Stimulated activated CD4-positive, alpha-beta T cell treated with anti-CD3 and anti-CD28 coated beads, Interleukin-12 subunit alpha, Interleukin-12 subunit beta, amount 100 ng/mL, for 24 hours (primary cell): ENCODE data around the gene TCF15.

Experiments
- DNase-seq, 2 experiments: peaks; one replicate each; pipeline ENCODE4 v3.0.0-alpha.2; 2020; ENCODE audit warnings: low read depth in 2 of 2

TCF15 gene

DNA sequence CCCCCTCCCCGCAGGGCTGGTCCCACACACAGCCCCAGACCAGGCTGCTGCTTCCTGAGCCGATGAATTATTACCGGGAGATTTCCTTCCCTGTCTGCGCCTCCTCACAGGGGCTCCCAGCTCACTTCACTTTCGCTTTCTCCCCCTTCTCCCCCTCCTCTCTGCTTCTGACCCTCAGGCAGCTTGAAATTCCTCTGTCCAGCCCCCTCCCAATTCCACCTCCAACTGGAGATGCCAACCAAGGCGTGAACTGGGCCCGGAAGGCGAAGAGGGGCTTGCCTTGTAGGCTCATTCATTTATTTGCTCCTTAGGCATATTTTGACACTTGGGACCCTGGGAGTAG, 1.7 kb upstream of the TCF15 start:
- DNase-seq: no peak

DNA sequence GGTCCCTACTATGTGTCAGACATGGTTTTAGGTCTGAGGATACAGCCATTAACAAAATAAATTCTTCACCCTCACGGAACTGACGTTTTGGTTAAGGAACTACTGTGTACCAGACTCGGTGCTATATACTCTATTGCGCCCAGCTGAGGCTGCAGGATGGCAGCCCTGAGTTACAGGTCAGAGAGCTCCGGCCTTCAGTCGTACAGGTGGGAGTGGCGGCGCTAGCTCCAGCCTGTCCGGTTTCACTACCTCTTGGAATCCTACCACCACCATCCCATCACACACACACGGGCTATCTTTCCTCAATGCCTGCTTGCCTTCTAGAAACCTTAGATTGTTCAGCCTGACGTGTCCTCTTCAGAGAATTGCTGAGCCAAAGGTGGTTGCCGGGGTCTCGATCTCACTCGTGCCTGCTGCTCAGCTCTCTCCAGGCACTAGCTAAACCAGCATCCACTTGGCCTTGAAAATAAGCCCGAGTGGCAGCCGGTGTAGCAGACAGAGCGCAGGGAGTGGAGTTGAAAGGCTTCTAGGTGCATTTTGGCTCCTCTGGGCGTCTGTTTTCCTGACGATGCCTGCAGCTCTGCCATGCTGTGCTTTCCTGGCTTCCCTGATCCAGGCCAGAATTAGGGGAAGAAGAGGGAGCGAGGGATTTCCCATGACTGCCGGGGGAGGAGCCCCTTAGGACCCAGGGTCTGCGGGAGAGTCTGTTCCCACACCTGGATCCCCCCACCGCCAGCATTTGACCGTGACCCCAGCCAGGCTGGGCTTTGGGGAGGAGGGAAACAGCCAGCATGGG, 1.1 kb upstream of the TCF15 start:
- DNase-seq: no peak

DNA sequence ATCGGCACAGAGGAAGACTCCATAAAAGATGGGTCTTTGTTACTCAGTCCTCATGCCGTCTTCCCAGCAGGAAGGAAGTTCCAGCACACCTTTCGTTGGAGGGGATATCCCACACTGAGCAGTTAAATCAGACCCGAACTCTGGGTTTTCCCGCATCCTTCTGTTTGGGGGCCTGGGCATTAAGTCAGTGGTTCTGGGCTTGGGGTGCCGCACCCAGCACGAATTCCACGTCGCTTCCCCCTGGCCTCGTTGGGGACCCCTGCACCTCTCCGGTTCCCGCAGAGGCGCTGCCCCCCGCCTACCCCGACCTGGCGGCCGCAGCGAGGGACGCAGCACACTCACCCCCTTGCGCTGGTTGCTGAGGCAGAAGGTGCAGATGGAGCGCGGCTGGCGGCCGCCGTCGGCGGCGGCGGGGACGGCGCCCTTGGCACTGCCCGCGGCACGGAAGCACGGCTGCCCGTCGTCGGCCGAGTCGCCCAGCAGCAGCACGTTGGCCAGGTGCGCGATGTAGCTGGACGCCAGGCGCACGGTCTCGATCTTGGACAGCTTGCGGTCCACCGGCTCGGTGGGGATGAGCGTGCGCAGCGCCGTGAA, 641 bp downstream of the TCF15 start:
- no peak for DNase-seq

DNA sequence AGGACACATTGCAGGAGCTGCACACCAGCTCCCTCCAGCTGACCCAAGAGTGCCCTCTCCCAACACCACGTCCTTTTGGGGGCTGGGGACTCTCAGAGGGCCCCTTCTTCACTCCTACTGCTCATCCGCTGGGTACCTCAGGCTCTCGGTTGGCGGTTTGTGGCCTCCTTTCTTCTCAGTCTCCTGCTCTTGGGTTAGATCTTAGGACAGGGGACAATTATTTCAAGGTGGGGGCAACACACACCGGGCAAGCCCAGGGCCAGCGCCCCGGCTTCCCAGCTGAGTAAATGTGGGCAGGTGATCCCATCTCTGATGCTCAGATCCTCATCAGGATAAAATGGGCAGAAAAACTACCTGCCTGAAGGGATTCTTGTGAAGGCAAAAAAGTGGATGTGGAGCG, 1.1 kb downstream of the TCF15 start:
- DNase-seq: no peak

DNA sequence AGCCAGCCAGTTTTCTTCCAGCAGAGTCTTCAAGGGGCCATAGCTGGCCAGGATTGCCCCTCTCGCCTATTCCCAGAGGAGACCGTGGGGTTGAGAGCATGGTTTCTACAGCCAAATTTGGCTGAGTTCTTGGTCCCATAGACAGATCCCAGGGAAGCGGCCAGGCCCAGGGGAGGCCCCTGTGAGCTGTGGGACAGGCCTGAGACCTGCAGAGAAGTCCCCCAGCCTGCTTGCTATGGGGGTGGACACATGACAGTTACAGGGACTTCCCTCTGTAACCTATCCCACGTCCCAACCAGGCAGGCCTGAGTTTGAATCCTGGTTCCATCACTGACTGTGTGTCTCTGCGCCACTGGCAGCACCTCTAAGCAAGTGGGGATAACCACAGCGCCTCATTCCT, 2.6 kb downstream of the TCF15 start:
- no peak for DNase-seq

DNA sequence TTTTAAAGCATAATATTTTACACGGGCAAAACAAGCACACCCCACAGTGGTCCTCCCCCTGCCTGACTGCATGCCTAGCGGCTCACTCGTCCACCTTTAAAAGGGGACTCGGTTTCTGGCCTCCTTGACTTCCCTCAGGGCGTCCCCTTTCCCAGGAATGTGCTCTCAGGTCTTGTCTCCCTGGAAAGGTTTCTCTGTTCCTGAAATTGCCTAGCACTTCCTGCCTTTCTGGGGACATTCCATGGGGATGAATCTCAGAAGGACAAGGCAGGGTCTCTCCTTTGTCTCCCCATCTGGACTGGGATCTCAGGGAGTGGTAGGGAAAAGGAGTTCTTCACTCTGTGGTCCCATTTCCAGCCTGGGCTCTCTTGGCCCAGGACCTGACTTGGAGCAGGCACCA, 4.9 kb downstream of the TCF15 start:
- DNase-seq: no peak

DNA sequence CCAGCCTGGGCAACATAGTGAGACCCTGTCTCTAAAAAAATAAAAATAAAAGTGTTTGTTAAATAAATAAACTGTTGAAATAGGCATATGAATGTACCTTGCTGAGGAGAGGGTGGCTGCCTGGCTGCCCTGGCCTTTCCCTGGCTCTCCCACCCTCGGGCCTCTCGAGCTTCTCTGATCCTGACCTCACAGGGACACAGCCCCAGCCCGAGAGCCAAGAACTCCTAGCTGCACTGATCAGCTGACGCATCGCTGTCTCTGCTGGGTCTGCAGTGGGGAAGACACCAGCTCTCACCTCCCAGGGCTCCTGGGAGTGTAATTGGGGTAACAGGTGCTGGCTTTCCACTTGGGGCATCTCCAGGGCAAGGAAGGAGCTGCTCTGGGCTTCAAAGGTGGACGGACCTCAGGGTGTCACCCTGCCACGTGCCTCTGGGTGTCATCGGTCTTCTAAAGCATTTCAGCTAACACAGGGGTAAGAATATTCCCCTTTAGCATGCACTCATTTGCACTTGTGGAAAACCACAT, 6.9 kb downstream of the TCF15 start:
- DNase-seq: no peak

DNA sequence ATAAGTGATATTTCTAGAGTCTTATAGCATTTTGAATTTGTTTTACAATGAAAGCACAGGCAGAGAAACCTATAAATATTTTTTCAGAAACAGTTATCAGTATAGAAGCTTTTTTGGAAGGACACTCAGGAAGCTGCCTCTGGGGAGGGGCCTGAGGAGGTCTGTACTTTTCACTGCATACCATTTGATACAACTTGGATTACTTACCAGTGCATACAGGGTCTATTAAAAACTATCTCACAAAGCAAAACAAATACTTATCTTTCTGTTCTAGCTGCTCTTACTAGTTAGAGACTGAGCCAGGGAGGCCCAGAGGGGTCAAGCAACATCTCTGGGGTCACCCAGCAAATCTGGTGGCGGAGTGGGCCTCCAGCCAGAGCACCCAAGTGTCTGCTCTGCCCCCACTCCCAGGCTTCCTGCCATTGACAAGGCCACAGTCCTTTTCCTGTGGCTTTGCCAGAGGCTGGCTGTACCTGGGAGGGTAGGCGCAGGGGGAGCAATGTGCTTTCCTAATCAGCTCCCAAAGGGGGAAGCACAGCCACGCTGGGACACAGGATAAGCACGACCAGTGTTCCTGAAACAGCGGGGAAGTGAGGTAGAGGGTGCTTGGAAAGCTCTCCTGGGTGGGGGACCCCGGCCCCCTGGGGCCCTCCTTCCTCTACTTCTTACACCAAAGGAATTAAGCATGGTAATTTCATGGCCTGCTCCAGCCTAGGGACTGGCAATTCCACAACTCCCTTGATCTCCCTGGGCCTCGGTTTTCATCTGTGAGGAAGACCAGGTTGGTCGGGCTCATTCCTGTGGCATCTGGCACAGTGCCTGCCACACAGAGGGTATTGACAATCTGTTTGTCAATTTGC, 7.8 kb downstream of the TCF15 start:
- no peak for DNase-seq

DNA sequence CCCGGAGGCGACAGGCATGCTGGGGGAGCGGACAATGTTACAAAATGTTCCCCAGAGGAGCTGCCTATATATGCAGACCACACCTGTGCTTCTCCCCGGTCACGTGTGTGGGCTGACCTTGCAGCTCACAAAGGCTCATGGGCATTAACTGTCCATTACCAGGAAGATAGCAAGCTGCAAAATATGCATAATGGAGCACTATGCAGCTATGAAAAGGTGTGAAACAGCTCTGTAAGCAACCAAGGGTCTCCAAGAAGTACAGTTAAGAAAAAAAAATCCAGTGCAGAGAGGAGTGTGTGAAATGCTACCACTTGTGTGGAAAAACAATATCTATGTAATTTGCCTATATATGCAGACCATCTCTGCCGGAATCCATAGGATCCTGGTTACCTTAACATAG, 9.4 kb downstream of the TCF15 start:
- no peak for DNase-seq

DNA sequence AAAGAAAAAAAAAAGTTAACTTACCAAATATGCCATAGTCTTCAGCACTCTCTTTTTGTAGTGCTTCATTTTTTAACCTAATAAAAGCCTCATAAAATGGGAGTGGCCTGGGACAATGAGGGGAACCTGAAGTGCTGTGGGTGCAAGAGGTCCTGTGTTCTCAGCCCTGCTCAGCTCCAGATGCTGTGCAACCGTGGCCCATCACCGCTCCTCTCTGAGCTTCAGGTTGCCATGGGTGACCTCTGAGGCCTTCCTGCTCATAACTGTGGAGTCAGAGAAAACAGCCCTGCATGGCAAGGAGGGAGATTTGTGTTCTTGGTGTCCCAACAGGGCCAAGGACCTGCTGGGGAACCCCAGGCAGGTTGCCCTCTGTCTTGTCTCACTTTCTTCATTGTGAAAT, 10.0 kb downstream of the TCF15 start:
- no peak for DNase-seq

DNA sequence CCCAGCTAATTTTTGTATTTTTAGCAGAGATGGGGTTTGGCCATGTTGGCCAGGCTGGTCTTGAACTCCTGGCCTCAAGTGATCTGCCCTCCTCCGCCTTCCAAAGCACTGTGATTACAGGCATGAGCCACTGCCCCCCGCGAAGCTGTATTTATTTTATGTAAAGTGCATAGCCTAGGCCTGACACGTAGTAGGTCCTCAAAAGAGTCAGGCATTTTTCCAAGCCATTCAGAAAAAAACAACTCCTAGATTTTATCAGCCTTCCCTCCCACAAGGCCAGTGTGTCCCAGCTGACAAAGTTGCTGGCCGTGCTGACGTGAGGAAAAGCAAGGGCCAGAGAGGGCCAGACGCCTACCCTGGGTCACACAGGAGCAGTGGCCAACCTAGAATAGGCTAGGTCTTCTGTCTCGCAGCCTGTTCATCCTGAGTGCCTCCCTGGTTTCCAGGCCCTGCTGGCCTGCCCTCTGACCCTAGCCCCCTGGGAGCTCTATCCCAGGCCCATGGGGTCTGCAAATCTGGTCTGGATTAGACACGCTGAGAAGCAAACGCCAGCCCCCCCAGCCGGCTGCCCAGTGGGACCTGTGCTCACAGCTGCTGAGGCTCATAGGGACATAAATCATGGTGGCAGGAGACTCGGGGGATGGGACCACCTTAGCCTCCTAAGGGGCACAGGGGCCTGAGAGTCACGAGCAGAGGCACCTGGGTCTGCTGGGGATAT, 11.8 kb downstream of the TCF15 start:
- no peak for DNase-seq

DNA sequence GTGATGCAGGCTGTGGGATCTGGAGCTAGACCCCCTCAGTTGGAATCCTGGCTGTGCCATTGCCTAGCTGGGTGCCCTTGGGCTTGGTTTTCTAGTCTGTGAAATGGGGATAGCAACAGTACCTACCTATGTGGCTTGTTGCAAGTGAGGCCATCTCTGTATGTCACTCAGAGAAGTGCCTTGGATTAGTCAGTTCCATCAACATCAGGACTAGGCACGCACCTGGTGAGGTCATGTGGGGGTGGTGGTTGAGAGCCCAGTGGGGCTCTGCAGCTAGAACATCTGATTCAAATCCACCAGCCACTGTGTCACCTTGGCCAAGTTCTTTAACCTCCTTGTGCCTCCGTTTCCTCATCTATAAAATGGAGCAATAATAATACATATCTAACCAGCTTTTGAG, 12.5 kb downstream of the TCF15 start:
- DNase-seq: no peak

DNA sequence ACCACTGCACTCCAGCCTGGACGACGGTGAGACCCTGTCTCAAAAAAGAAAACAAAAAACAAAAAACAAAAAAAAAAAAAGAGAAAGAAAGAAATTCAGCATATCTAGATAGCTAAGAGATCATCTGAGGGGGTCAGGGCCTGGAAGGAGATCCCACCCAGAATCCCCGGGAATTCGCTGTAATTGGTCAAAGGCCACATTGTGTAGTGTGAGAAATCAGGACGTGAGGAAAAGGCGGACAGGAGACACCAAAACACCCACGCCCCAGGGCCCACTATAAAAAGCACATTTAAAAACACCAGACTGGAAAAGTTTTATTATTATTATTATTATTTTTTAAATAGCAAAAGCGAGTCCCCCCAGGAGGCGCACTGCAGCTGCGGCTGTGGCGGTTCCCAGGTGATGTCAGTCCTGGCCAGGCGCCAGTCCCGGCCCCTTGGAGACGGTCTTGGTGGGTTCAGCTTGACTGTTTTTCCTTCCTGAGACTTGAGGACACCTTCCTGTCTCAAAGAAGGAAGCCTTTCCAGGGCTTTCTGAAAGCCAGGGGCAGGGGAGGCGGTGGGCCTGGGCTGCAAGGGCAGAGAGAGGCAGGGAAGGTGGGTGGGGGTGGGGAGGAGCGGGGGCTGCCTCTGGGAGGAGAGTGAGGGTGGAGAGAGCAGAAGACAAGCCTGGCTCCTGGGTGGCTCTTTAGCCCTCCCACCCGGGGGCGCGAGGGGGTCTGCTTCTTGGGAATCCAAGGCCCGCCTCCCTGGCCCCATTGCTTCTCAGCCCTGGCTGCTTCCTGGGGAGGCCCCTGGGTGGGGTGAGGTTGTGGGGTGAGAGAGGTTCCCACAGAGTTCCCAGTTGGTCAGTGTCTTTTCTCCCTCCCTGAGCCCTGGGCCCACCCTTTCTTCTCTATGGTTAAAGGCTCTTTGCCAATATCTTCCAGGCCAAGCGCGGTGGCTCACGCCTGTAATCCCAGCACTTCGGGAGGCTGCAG, 14.5 kb downstream of the TCF15 start:
- no peak for DNase-seq

DNA sequence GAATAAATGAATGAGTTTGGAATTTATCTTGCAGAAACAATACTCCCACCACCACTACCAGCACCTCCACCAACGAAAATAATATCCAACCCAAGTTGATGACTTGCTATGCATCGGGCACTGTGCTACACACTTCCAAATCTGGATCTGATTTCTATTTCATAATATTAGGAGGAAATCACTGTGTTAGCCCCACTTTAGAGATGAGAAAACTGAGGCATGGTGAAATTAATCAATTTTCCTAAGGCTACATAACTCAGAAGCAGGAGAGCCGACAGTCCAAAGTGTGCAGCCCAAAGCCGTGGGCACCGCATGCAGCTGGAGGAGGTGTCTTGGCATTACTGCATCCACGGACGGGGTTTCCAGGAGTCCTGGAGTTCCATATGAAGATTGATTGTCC, 17.6 kb downstream of the TCF15 start:
- no peak for DNase-seq

DNA sequence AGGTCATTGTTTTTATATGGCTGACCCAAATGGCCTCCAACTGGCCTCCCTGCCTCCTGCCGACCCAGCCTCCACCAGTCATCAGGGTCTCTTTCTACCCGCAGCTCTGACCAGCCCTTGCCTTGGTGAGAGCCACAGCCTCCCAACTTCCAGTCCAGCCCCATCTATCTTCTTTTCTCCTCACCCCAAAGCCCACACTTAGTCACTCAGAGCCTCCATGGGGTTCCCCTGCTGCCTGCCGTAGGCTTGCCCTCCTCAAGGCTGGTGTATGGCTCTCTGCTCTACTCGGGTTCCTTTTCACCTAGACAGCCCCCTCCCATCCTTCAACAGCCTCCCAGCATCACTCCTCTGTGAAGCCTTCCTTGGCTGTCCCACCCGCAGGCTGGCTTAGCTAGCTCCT, 18.2 kb downstream of the TCF15 start:
- no peak for DNase-seq

DNA sequence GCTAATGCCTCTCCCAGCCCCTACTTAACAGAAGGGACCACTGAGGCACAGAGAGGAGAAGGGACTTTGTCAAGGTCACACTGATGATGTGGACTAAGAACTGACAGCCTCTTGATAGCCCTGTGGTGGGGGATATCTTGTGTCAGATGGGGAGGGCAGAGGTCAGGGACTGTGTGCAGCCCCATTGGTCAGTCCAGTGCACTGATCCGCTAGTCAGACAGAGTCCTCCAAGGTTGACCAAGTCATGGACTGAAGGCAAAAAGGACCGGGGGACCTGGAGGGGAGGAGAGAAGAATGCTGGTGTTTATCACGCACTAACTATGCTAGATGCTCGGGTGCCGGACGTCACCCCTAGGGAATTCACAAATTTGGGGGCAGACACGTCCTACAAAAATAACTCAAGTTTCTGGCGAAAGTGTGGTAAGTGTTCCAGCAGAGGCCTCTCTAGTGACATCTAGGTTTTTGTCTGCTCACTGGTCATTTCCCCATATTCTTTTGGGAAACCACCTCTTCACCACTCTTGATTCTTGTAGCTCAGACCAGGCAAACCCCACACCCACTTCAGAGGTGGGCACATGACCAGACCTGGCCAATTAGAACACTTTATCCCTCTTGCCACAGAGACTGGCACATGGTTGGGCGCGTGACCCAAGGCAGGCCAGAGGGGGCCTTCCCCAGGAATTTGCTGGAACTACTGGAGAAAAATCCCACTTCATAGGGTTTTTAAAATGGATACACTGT, 21.0 kb downstream of the TCF15 start:
- no peak for DNase-seq

DNA sequence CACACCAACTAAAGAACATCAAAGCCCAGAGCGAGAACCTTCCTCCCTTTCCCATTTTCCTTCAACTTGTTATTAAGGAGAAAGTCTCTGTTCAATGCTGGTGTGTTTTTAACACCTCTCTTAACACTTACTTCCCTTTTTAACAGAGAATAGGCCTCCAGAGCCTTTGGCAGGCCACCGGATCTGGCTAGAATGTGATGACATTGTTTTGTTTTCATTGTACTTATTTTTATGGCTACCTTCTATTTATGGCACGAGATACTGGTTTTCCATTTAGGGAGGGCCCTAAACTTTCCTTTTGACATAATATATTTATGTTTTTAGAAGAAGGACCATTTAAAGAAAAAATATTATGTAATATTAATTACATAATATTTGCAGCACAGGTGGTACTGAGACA, 21.6 kb downstream of the TCF15 start:
- no peak for DNase-seq

DNA sequence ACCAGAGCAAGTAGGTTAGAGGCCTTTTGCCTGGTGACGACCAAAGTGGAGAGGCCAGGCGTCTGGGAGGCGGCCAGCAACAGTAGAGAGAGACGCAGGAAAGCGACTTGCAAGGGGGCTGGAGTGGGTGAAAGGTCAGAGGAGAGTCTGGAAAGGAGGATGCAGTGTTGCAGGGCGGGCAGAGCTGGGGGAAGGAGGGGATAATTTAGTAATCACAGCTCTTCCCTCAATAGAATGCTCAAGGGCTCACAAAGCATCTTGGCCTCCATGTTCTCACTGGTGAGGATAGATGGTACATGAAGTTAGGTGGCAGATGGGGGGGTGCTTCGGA, 25.2 kb downstream of the TCF15 start:
- no peak for DNase-seq

DNA sequence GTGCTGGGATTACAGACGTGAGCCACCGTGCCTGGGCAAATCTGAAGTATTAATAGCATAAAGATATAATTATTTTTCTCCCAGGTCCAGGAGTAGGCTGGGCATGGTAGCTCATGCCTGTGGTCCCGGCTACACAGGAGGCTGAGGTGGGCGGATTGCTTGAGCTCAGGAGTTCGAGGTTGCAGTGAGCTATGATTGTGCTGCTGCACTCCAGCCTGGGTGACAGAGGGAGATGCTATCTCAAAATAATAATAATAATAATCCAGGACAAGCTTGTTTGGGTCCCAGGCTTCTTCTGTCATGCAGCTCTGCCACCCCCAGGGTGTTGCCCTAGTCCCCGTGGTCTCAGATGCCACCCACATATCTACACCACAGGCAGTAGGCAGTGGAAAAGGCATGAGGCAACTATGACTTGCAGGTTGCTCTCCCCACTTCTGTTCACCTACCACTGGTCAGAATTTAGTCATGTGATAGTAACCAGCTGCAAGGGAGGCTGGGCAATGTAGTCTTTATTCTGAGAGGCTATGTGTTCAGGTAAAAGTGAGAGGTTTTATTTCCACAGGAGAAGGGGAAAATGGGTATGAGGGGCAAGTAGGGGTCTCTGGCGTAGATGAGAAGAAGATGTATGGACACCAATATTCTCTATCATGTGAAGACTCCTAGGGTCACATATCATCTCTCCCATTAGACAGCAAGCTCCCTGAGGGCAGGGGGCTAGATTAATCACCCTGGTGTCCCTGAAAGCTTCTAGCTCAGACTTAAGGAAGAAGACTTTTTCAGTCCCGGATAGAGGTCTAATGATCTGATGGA, 25.7 kb downstream of the TCF15 start:
- no peak for DNase-seq
